EH (cell line): ENCODE results near the gene EGLN2.
"Not testable (repeated sequence)": the region's sequence is repeated elsewhere in the genome, so short reads cannot be mapped to it uniquely, and the experiment has no call there.

Source experiments
- DNase-seq: peaks from one replicate; pipeline ENCODE4 v3.0.0-alpha.2; 2015; ENCODE audit warnings: low read depth

Gene EGLN2

GRCh38 chr19:40846722-40847121 lies 47.7 kb downstream of the EGLN2 start:
- not testable (repeated sequence) for DNase-seq

- DNase-seq = not testable (repeated sequence)
These were observed 51.3 kb downstream of the EGLN2 start, which contains the start of gene CYP2A6 for GRCh38 chr19:40850277-40850676. Gene CYP2A6 (minus strand): TSS chr19:40850447. CDS start chr19:40850426, 21 bp downstream.

GRCh38 chr19:40852467-40853152 lies 53.6 kb downstream of the EGLN2 start:
- DNase-seq = not testable (repeated sequence)
